Lung (tissue), 12 donors: Measurements from ENCODE around the gene CABP7. TPM values are rescaled to one million over a fixed set of nuclear protein-coding genes. Genes with fewer than 3 reads are reported as not detected.

Source experiments
- ATAC-seq: fragments of 200-7000 bp; cut with Tn5 transposase; one replicate; pipeline ENCODE4 v1.9.1; 2020; ENCODE audit warnings: moderate number of reproducible peaks; ENCODE audit not compliant: insufficient read depth, low FRiP score
- DNase-seq, 3 donors: peaks; one replicate each; pipeline ENCODE4 v3.0.0-alpha.2; 2013 to 2017
- H3K27ac ChIP-seq, 2 donors: one replicate each; pipeline ENCODE4 v1.5.1; 2013; ENCODE audit warnings: mild to moderate bottlenecking in 2 of 2, moderate library complexity in 2 of 2, control low read depth in 1 of 2, inconsistent platforms in 1 of 2, low read depth in 1 of 2, low read length in 1 of 2
- H3K27me3 ChIP-seq, 3 donors: one replicate each; pipeline ENCODE4 v1.5.1; 2013; ENCODE audit warnings: low read length in 2 of 3; ENCODE audit not compliant: control insufficient read depth in 3 of 3, insufficient read depth in 3 of 3
- H3K36me3 ChIP-seq, 4 donors: one replicate each; pipeline ENCODE4 v1.5.1; 2013; ENCODE audit warnings: low read length in 4 of 4, mild to moderate bottlenecking in 1 of 4, moderate library complexity in 1 of 4; ENCODE audit not compliant: control insufficient read depth in 4 of 4, insufficient read depth in 4 of 4
- H3K4me1 ChIP-seq, 5 donors: one replicate each; pipeline ENCODE4 v1.5.1; 2013; ENCODE audit warnings: low read length in 5 of 5, mild to moderate bottlenecking in 2 of 5, moderate library complexity in 1 of 5; ENCODE audit not compliant: control insufficient read depth in 5 of 5, insufficient read depth in 5 of 5
- H3K4me3 ChIP-seq: one replicate; pipeline ENCODE4 v1.5.1; 2013; ENCODE audit warnings: mild to moderate bottlenecking, control low read depth, moderate library complexity
- H3K9ac ChIP-seq, 2 donors: one replicate each; pipeline ENCODE4 v1.5.1; 2013; ENCODE audit warnings: low read length in 2 of 2, control low read depth in 1 of 2; ENCODE audit not compliant: insufficient read depth in 1 of 2
- H3K9me3 ChIP-seq, 4 donors: one replicate each; pipeline ENCODE4 v1.5.1; 2013; ENCODE audit warnings: low read length in 3 of 4, mild to moderate bottlenecking in 1 of 4, moderate library complexity in 1 of 4; ENCODE audit not compliant: control insufficient read depth in 4 of 4, insufficient read depth in 3 of 4
- CTCF ChIP-seq: IDR thresholded peaks from 2 replicates; pipeline ENCODE4 v1.5.1; 2012; ENCODE audit warnings: mild to moderate bottlenecking; ENCODE audit errors: control extremely low read depth, extremely low read depth
- WGBS, 2 donors: extraction: QIAGEN DNeasy Blood & Tissue Kit; methylation state at CpG; one replicate each; pipeline ENCODE4 v1.1.7; 2013; 5-methylcytosine and 5-hydroxymethylcytosine counted together
- polyA plus RNA-seq, 2 donors: library from polyadenylated mRNA; stranded (reverse); fragments of 200-250 nt; gene quantifications; one replicate each; pipeline ENCODE4 v1.2.1, GENCODE V29; 2013
- total RNA-seq, 2 donors: library from RNA; depleted of rRNA in 1 of 2; stranded (reverse); fragments of >200 nt in 1 of 2; gene quantifications; one replicate each; pipeline ENCODE4 v1.2.1, GENCODE V29; 2014 to 2021
- donor health status: control.
- donor health status: control.
- donor health status: Bipolar disorder and iron deficiency.
- donor health status: healthy.
- donor health status: DM: yes; HTN: yes; CAD: no.

CABP7 gene
- total and polyA plus RNA-seq, 4 donors = 0.05 to 0.12 (median 0.06) TPM; not detected in 1

- no peak overlapping the region for H3K4me3 ChIP-seq
- no peak for TF ChIP-seq CTCF
- peaks cover 0 to 4% (median 0%) of the 10 kb centered on the region in 4 donors for H3K36me3 ChIP-seq
- H3K4me1 ChIP-seq = no peaks in the 10 kb centered on the region
- no peak overlapping the region for H3K9ac ChIP-seq
- H3K9me3 ChIP-seq = no peaks in the 10 kb centered on the region
- H3K27ac ChIP-seq = no peak overlapping the region
- DNase-seq (no peak), ATAC-seq (no peak)
- 86 to 91% methylated on average over 5 of the region's 5 CpGs for WGBS, 2 donors
- H3K27me3 ChIP-seq = no peaks in the 10 kb centered on the region
These were observed 39.2 kb downstream of the CABP7 start for GRCh38 chr22:29758959-29759358.

- Histone ChIP-seq H3K9ac (no peak overlapping the region), H3K4me3 (no peak overlapping the region), H3K4me1 (peaks cover 4 to 9% (median 5%) of the 10 kb centered on the region in 5 donors), H3K9me3 (no peaks in the 10 kb centered on the region), H3K36me3 (peaks cover 0 to 4% (median under 1%) of the 10 kb centered on the region in 4 donors), H3K27ac (no peak overlapping the region), H3K27me3 (no peaks in the 10 kb centered on the region)
- TF ChIP-seq CTCF = no peak
- DNase-seq (no peak), ATAC-seq (no peak)
- WGBS, 2 donors = 86 to 95% methylated on average over 15 of the region's 15 CpGs
These were observed 42.5 kb downstream of the CABP7 start for GRCh38 chr22:29762263-29762662.

- no peak for TF ChIP-seq CTCF
- Histone ChIP-seq H3K27ac (peak overlapping the region; percentile 45 to 90), H3K4me3 (peak overlapping the region; percentile 80), H3K4me1 (peaks cover 5 to 18% (median 14%) of the 10 kb centered on the region in 5 donors), H3K9ac (peak overlapping the region; percentile 57 to 73), H3K9me3 (no peaks in the 10 kb centered on the region), H3K27me3 (no peaks in the 10 kb centered on the region), H3K36me3 (peaks cover 9 to 17% (median 10%) of the 10 kb centered on the region in 4 donors)
- DNase-seq (peak in 1 of 3 donors; percentile 5), ATAC-seq (no peak)
- WGBS, 2 donors = 57 to 58% methylated on average over 15 of the region's 15 CpGs
These were observed 46.3 kb downstream of the CABP7 start for GRCh38 chr22:29765905-29766631.
